T-helper 1 cell treated with Interleukin-12 subunit alpha and Interleukin-12 subunit beta and Interleukin-4 antibody, amounts not matched to agents 30 ng/mL and 1 ng/mL, for 36 hours (primary cell): ENCODE results near the gene OR51L1. TPM values are rescaled to one million over a fixed set of nuclear protein-coding genes. Genes with fewer than 3 reads are reported as not detected.

Experiments used
- intact Hi-C: fragments of 100-400 bp; cut with micrococcal nuclease; formaldehyde crosslinking; loops from one replicate; pipeline ENCODE4 v1.15.1; 2024
- total RNA-seq: library from RNA; stranded (reverse); gene quantifications from 2 replicates; pipeline ENCODE4 v1.2.3, GENCODE V29; 2022

The OR51L1 gene, protein sequence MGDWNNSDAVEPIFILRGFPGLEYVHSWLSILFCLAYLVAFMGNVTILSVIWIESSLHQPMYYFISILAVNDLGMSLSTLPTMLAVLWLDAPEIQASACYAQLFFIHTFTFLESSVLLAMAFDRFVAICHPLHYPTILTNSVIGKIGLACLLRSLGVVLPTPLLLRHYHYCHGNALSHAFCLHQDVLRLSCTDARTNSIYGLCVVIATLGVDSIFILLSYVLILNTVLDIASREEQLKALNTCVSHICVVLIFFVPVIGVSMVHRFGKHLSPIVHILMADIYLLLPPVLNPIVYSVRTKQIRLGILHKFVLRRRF
- not detected in 2 replicates for total RNA-seq

DNA sequence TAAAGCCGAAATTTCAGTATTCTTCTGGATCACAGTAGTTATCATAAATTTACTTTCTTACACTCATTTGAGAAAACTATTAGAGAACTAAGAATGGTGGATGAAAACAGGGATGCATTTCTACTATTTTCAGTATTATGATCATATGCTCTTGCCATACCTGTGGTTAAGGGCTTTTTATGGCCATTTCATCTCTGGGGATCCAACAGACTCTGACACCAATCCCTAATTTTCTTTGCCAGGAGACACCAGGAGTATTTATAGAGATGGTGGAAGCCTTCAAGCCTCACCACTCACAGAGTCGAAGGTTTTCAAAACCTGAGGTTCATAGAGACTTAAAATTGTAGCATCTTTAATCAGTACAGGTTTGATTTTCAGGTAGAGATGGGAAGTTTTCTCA lies at the start of gene OR51L1:
Gene OR51L1, plus strand, starts transcription at position 301 of the 400 bp plus-strand sequence. CDS start 4,132 bp downstream, outside the sequence.
- intact Hi-C loops = no loop called here

DNA sequence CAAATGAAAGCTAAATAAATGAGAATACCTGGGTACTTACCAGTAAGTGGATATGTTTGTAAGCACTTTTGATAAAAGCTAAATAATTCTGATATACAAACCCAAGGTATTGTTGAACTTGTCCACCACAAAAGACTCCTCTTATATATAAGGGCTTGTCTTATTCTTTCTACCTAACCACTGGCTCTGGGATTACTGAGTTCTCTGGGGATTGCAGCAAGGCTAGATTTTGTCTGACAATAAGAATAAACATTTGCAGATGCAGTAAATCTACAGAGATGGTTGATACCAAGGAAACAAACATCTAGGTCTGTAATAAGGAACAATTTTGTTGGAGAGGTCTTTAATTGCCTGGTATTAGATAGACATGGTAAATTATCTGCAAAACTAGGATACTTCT lies 47.1 kb upstream of the OR51L1 start, which contains the start of gene OR51A4:
Gene OR51A4, minus strand, starts transcription at position 101 of the 400 bp plus-strand sequence. CDS start 505 bp downstream, outside the sequence.
- intact Hi-C loops = no loop called here

DNA sequence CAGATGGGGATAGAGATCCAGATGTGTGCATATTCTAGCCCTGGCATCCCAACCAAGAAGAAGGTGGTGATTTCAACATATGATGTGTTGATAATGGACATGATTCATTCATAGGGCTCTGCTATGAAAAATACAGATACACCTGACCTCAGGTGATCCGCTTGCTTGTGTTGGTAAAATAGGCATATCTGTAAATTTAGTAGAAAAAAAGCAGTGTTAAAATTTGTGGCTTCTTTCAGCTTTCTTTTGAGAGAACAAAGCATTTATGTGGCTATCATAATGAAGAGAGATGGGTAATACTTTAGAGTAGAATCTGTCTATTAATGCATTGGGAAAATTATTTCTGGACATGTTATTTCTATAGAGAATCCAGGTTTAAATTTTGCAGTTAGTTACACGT lies 39.0 kb upstream of the OR51L1 start, which contains the start of gene OR51A2:
Gene OR51A2, minus strand, starts transcription at position 101 of the 400 bp plus-strand sequence. Its CDS starts 0 bp downstream, at position 101.
- intact Hi-C loops = loop anchor here (1.0 kb wide), 1 partner anchor 10 kb away; no protein-coding TSS in a partner anchor

DNA sequence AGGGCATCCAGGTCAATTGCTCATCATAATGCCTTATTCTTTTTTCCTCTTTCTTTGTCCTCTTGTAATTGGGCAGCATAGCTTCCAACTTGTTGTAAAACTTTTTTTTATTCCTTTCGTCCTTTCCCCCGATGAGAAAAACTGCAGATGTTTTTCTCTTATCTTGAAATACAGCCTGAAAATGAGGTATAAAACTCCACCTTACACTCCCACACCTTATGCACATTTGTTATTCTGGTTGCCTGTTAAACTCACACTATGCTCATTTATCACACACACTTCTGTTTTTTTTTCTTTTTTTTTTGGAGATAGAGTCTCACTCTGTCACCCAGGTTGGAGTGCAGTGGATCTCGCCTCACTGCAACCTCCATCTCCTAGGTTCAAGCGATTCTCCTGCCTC lies 37.3 kb upstream of the OR51L1 start:
- intact Hi-C loops = no loop called here

DNA sequence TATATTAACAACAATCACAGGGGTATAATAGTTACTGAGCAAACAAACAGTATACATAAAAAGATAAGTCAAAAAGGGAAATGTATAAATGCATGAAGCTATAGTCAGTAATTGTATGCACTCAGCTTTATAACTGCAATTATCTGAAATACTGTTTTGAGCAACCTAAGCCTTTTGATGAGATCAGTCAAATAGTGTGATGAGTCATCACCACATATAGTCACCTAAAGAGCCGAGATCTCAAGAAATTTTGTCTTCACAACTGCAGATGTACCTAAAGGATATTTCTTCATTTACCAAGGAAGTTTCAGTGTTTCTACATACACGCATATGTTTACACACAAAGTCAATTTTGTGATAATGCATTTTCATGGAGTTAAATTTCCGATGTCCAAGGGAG lies 33.8 kb upstream of the OR51L1 start:
- intact Hi-C loops = no loop called here

DNA sequence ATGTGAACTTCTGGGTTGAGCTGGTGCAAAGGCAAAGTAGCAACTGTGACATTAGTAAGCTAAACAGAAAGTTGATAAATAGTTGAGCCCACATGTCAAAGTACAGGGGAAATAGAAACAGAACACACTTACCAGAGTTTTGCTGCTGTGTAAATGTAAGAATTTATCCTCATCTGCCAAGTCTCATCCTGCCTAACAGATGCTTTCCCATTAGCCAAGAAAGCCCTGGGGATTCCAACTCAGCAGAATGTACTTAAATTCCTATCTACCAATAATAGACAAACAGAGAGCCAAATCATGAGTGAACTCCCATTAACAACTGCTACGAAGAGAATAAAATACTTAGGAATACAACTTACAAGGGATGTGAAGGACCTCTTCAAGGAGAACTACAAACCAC lies 31.8 kb upstream of the OR51L1 start:
- intact Hi-C loops = no loop called here

DNA sequence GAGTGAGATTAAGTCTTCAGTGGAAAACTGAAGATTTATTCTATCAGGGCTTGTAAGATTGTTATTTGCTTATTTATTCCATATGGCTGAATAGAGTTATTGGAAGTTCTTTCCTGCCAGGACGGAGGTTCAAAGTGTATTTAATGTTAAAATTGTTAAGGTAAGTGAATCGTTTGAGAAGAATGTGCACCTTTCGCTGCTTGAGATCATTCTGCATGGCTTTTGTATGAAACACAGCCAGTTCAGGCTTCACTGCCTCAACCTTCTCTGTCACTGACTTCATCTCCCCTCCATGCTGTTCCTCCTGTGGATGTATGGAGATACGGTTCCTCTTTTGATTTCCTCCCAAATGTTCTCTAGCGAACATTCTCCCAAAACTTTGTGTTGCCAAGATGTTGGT lies 19.2 kb upstream of the OR51L1 start:
- intact Hi-C loops = no loop called here

DNA sequence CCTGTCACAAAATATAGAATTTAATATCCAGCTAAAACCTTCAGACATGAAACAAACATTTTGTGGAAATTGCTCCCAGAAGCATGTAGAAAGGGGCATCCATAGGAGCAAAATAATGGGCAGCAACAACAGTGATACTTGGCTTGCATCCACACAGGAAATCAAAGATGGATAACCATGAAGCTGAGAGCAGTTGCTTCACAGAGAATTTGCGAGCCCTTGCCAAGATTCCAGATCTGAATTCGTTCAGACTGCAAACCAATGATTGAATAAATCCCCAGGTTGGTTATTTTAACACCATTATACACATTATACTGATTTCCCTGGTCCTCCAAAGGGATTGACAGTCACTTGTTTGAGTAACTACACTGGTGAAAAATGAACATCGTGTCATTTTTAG lies 15.6 kb upstream of the OR51L1 start:
- intact Hi-C loops = no loop called here

DNA sequence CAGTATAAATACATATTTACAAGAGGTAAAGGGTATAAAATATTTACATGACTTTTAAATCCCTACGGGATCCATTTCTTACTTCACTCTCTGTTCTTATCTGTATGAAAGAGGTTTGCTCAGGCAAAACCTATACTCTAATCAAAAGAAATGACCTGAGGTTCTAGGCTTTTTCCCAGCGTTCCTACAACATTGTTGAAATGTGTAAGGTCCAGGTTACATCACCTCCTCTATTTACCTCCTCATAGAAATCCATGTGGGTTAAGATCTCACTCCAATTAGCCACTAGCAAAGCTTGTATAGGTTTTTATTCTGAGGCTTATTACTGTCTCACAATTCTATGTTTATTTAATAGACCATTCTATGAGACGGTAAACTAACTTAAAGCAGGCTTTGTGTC lies 12.0 kb upstream of the OR51L1 start:
- intact Hi-C loops = no loop called here

DNA sequence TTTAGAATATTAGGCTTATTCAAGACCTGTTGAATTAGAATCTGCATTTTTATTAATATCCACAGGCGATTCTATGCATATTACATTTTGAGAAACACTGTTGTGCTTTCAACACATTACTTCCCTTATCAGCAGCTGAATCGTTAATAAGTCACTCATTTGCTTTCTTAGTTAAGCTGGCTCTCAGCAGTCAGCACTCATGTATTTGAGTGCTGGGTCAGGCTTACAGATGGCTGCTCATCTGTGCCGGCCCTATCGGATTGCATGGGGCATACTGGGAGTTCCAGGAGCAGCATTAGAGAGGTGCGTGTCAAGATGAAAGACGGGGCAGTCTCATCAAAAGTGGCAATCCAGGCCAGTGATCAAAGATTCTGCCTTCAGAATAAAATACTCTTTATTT lies 10.8 kb upstream of the OR51L1 start:
- intact Hi-C loops = no loop called here

DNA sequence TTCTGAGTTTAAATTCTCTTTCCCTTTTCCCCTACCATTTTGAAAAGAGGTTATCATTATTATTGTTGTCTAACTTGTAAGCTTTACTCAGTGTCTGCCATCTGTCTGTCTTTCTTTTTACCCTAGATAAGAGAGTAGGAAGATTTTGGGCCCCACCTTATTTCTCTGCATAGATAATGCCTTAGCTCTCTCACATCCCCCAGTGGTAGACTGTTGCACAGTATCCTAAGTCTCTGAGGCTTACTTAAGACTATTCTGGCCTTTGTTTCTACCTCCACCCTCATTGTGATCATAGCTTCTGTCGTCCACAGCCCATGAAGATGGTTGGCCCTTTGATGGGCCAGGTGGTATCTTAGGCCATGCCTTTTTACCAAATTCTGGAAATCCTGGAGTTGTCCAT lies 3.6 kb upstream of the OR51L1 start:
- intact Hi-C loops = no loop called here

DNA sequence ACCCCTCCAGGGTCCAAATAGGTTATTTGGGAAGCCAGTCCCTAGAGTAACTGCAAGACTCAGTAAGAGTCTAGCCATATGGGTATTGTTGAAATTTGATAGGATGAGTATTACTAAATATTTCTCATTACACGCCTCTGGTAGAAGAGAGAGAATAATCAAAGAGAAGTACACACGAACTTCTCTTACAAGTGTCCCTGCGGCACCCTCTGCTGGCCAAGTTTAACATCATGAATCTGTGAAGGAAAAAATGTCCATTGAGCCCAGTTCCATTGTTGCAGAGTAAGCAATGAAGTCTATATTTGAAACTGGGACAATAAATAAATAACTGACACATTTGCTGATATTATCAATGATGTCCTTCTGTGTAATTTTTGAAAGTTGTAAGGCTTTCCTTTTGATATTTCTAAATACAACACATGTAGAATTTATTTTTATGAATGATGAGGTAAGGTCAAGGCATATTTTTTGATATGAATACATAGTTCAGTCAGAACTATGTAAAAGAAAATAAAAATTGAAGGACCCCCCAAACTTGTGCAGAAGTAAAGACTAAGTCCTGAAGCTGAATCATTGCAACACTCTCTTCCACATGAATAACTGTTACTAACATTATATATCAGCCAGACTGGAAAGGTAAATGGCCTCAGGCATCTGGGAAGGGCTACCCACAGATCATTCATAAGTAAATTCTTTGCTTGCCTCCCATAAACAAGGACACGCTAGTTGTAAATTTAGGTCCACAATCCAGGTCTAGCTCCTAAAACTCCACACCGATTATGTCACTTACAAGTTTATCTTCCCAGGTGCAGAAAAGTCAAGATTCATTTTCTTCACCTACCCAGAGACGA lies 10.0 kb downstream of the OR51L1 start:
- intact Hi-C loops = loop anchor here (1.0 kb wide), 3 partner anchors 367 to 817 kb away; partner anchors contain the start of gene OR51D1

DNA sequence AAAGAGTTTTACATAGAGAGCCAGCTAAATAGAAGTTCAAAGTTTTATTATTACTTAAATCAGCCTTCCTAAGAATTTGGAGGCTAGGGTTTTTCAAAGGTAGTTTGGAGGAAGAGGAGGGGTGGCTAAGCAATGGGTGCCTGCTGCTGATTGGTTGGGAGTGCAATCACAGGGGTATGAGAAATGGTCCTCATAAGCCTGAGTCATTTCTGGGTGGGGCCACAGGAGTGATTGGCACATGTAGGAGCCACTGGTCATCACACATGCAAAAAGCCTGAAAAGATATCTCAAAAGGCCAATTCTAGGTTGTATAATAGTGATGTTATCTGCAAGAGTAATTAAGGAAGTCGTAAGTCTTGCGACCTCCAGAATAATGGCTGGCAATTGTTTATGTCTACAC lies 12.9 kb downstream of the OR51L1 start:
- intact Hi-C loops = no loop called here

DNA sequence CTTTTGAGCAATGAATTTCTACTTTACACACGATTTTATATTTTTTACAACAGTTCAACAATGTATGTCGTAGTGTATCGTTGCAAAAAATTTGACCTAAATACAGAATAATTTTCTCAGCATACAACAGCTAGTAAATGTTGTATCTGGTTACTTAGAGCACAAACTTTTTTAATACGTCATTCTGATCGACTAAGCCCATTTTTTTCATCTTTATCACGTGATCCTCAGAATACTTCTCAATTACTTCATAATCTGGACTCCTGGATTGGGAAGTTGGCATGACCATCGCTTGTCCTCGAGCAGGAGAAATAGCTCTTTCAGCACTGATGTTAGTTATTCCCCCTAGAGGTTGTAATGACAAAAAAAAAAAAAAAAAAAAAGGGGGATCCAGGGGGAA lies 16.6 kb downstream of the OR51L1 start:
- intact Hi-C loops = no loop called here

DNA sequence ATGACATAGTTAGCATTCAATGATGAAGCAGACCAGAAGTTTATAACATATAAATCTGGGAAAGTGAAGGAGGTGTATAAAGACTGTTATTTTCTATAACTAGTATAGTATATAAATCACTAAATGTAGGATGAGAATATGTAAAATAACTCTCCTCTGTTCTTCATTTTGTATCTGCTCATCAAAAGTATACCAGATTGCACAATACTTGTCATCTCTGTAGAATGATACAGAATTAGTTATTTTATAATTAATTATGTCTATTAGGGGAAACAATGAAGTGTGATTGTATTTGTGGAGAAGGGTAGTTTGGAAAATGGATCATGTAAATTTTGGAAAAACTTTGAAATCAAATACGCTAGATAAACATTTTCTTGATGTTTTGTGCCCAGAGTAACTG lies 18.4 kb downstream of the OR51L1 start:
- intact Hi-C loops = no loop called here

DNA sequence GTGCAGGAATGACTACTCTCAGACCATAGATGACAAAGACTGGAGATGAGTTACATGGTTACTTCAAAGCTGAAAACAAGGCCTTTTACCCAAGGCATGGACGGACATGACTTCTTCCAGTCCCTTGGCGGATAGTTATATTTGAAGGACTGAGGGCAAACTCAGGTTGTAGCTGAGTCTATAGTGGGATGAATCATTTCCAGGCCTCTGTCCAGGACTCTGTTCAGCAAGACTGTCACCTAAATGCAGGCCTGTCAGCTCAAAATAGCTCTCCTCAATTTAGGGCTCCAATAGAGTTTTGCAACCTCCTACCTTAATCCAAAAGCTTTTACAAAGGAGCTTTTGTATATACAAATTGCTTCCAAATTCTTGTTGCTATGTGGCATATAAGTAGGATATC lies 27.3 kb downstream of the OR51L1 start:
- intact Hi-C loops = no loop called here

DNA sequence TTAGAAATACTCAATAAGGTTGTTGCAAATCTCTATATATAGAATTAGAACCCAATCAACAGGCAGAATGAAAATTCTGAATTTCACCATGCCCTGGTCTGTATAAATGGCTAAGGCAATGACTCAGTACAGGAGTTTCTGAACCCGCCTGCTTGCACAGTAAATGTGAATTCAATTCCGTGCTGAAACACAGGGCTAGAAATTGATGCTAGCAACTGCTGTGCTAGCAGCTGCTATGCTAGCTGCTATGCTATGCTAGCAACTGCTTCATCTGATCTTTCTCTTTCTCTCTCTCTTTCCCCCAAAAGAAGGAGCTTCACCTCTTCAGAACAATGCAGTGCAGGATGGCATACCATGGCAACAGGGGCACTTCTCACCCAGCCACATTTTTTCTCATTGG lies 42.0 kb downstream of the OR51L1 start:
- intact Hi-C loops = no loop called here

DNA sequence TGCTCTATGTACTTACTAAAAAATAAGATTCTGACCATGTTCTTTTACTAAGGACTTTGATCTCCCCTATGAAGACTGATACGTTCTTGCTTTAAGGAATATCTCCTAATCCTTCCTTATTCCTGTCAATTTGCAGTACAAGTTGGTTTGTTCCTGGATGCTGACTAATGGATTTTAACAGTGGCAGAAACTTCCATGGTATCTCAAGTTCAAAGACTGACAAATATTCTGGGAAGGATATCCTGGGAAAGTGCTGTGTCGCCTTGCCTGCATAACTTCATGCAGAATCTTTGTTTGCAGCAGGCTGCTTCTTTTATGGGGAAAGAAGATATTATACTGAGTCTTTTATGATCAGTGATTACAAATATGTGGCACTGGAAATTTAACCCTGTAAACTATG lies 43.3 kb downstream of the OR51L1 start:
- intact Hi-C loops = no loop called here

DNA sequence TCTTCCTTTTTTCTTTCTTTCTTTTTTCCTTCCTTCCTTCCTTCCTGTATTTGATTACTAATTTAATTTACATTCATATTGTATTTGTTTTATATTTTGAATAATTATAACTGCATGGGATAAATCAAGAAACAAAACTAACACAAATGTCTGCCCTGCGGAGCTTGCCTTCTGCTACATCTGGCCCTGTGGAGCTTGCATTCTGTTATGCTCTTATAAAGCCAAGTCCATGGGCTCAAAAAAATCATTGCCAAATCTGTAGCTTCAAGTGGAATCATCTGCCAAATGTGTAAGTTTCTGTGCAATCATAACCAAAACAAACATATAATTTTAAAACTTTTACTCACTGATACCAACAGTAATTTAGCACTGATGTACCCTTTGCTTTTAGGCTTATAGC lies 43.7 kb downstream of the OR51L1 start:
- intact Hi-C loops = no loop called here

DNA sequence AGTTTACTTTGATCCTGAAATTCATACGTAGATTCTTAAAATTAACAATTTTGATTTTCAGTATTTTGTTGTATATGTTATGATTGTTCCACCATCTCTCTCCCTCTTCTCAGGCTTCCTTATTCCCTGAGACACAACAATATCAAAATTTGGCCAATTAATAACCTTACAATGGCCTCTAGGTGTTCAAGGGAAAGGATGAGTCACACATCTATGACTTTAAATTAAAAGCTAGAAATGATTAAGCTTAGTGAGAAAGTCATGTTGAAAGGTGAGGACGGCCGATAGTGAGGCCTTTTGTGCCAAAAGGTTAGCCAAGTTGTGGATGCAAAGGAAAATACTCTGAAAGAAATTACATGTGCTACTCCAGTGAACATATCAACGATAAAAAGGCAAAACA lies 46.2 kb downstream of the OR51L1 start:
- intact Hi-C loops = no loop called here

DNA sequence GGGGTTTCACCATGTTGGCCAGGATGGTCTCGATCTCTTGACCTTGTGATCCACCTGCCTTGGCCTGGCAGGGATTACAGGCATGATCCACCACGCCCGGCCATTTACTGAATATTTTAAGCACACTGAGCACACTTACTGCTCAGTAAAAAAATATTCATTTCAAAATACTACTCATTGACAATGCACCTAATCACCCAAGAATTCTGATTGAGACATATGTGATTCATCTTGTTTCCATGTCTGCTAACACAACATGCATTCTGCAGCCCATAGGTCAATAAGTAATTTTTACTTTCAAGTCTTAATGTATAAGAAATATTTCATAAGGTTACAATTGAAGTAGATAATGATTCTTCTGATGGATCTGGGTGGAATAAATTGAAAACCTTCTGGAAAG lies 47.4 kb downstream of the OR51L1 start:
- intact Hi-C loops = no loop called here

DNA sequence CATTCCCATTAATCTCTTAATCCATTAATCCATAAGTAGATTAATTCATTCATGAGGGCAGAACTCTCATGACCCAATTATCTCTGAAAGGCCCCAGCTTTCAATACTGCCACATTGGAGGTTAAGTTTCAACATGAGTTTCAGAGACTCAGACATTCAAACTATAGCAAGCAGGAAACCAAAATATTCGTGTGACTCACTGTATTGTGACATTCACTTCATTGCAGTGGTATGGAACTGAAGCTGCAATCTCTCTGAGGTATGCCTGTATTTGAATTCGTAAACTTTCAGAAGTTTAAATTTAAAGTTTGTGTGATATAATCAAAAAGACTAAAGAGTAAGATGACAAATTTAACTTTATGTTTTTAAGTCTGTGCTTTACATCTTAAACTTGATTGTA lies 48.7 kb downstream of the OR51L1 start:
- intact Hi-C loops = no loop called here
